GM19099 (cell line): Measurements from ENCODE around the gene MBD3.

ENCODE experiments used
- POLR2A ChIP-seq: IDR thresholded peaks from 3 replicates; pipeline ENCODE4 v1.6.1; 2011; ENCODE audit warnings: low read depth; ENCODE audit not compliant: insufficient read length; ENCODE audit errors: extremely low read depth

Gene MBD3

GRCh38 chr19:1554968-1555367 is 37.7 kb downstream of the MBD3 start:
- TF ChIP-seq POLR2A = no peak

- no peak for TF ChIP-seq POLR2A
Observed at GRCh38 chr19:1553415-1553814, 39.2 kb downstream of the MBD3 start.

DNA sequence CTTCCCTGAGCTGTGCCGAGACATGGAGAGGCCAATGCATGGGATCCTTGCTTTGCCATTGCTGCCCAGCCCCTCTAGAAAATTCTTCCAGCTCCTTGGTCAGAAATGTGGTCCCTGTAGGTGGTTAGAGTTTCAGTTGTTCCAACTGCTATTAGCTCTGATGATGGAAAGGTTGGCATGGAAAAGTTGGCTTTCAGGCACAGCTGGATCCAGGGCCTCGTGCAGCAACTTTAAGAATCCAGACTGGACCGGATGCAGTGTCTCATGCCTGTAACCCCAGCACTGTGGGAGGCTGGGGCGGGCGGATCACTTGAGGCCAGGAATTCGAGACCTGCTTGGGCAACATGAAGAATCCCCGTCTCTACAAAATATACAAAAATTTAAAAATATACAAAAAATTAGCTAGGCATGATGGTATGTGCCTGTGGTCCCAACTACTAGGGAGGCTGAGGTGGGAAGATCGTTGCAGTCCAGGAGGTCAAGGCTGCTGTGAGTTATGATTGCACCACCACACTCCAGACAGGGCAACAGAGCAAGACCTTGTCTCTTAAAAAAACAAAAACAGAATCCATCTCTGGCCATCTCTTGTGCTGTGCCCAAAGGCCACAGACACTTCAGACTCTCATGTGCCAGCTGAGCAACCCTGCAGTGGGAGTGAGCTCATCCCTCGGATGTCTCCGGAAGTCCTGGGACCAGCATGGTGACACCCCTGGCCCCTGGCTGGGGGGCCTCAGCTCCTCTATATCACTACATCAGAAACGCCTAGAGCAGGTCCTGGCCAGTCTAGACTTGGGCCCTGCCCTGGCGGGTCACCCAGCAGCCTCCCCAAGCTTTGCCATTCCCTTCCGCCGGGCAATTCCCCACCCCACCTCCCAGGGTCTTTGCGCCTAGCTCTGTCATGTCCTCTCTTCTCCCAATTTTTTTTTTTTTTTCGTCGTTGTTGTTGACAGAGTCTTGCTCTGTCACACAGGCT is 41.3 kb downstream of the MBD3 start:
- TF ChIP-seq POLR2A = no peak

GRCh38 chr19:1549332-1549945 is 43.2 kb downstream of the MBD3 start:
- no peak for TF ChIP-seq POLR2A

- no peak for TF ChIP-seq POLR2A
Observed at GRCh38 chr19:1540365-1540925, 52.2 kb downstream of the MBD3 start.

GRCh38 chr19:1538978-1539377 is 53.7 kb downstream of the MBD3 start:
- TF ChIP-seq POLR2A = no peak

GRCh38 chr19:1534972-1535371 is 57.7 kb downstream of the MBD3 start:
- no peak for TF ChIP-seq POLR2A

- no peak for TF ChIP-seq POLR2A
Observed at GRCh38 chr19:1533510-1534150, 59.0 kb downstream of the MBD3 start.

DNA sequence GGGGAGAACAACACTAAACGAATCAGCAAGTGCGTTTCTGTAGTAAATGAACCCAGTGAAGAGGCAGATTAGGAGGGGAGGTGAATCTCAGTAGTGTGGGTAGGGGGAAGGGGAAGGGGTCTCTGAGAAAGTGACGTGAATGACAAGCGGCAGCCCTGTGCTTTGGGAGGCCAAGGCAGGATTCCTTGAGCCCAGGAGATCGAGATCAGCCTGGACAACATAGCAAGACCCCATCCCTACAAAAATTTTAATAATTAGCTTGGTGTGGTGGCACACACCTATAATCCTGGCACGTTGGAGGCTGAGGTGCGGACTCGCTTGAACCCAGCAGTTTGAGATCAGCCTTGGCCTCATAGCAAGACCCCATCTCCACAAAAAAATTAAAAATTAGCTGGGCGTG is 60.7 kb downstream of the MBD3 start:
- no peak for TF ChIP-seq POLR2A

GRCh38 chr19:1531587-1531986 is 61.1 kb downstream of the MBD3 start:
- no peak for TF ChIP-seq POLR2A

DNA sequence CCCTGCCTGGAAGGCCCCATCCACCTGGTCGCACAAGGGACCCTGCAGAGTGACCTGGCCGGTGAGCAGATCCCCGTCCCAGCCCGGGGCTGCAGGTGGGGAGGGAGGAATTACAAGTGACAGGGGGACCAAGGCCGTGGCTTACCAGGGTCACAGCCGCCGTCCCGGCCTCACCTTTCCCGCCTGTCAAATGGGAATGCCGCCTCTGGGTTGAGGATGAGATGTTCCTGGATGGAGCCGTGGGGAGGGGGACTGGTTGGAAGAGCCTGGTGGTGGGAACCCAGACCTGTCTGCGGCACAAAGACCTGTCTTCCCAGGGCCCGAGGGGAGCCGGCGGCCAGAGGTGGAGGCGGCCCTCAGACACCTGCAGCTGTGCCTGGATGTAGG is 63.2 kb downstream of the MBD3 start:
- no peak for TF ChIP-seq POLR2A

GRCh38 chr19:1528596-1529429 is 63.9 kb downstream of the MBD3 start:
- TF ChIP-seq POLR2A = no peak

DNA sequence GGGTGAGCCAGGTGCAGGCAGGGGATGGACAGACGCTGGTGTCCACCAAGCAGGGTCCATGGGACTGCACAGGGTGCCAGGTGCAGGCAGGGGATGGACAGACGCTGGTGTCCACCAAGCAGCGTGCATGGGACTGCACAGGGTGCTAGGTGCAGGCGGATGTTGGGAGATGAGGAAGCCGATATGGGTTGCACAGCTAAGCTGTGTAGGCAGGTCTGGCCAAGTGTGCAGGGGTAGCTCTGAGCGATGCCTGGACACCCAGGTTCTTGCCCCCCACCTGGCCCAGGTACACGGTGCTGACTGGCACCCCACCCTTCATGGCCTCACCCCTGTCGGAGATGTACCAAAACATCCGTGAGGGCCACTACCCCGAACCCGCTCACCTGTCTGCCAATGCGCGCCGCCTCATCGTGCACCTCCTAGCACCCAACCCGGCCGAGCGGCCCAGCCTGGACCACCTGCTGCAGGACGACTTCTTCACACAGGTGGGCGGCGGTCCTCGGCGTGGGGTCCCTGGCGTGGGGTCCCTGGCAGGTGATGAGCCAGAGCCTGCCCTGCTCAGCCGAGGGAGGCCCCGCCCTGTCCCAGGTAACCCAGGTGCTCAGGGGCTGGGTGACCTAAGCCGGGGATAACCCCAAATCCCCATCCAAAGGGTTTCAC is 64.9 kb downstream of the MBD3 start:
- no peak for TF ChIP-seq POLR2A

DNA sequence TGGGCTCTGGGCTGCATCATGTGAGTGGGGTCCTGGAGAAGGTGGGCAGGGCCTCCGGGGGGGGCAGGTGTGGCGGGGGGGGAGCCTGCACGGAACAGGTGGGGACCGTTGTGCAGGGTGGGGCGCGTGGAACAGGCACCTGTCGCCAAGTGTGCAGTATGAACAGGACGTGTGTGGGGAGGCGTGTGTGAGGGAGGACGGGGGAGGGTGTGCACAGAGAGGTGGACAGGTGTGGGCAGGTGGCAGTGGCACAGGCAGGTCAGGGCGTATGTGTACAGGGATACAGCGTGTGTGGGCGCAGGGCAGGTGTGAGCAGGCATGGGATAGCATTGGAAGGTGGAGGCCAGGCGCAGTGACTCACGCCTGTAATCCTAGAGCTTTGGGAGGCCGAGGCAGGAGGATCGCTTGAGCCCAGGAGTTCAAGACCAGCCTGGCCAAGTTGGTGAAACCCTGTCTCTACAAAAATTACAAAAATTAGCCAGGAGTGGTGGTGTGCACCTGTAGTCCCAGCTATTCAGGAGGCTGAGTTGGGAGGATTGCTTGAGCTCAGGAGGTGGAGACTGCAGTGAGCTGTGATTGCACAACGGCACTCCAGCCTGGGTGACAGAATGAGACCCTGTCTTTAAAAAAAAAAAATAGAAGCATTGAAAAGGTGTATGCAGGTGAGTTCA is 65.6 kb downstream of the MBD3 start:
- TF ChIP-seq POLR2A = no peak
